Measurements from ENCODE around the gene FYB2. TPM values are rescaled to one million over a fixed set of nuclear protein-coding genes. Genes with fewer than 3 reads are reported as not detected.

The FYB2 gene
- total and polyA plus RNA-seq, 8 donors, result 0.44 to 6.3 (median 1.5) TPM

DNA sequence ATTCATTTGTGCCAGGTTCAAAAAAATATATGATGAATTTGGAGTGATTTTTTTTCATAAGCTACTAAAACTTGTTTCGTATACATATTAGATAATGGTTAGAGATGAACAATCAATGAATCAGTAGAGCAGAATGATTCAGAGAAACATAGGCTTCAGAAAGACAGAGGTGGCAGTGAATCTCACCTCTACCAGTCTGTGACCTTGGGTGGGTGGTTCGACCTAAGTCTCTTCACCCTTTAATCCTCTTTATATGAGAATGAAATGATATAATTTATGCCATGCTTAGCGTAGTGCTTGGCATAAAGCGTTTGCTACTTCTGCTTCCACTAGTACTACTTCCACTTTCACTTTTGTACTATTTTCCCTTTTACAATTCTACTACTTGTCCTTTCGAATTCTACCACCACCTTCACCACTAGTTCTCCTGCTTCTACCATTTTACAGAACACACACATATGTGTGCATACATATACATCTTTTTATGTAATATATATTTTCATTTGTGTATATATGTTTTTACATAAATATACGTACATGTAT, 45.1 kb downstream of the FYB2 start:
- WGBS, 2 donors, result 80 to 90% methylated on average over 6 of the region's 6 CpGs
- no peak for DNase-seq
- TF ChIP-seq, protein P1, sequence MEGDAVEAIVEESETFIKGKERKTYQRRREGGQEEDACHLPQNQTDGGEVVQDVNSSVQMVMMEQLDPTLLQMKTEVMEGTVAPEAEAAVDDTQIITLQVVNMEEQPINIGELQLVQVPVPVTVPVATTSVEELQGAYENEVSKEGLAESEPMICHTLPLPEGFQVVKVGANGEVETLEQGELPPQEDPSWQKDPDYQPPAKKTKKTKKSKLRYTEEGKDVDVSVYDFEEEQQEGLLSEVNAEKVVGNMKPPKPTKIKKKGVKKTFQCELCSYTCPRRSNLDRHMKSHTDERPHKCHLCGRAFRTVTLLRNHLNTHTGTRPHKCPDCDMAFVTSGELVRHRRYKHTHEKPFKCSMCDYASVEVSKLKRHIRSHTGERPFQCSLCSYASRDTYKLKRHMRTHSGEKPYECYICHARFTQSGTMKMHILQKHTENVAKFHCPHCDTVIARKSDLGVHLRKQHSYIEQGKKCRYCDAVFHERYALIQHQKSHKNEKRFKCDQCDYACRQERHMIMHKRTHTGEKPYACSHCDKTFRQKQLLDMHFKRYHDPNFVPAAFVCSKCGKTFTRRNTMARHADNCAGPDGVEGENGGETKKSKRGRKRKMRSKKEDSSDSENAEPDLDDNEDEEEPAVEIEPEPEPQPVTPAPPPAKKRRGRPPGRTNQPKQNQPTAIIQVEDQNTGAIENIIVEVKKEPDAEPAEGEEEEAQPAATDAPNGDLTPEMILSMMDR (IDR thresholded peaks at IDR 0.05), result no peak
- FAIRE-seq, result no peak
- H3K4me3 ChIP-seq, result no peak overlapping the region
- H3K27me3 ChIP-seq, result peaks cover 0 to 3% (median 0%) of the 10 kb centered on the region in 4 donors
- no peaks in the 10 kb centered on the region for H3K36me3 ChIP-seq
- H3K27ac ChIP-seq, result no peak overlapping the region
- H3K4me1 ChIP-seq, result no peaks in the 10 kb centered on the region
- intact Hi-C loops (cut with DNase I), result no loop called here
- no peaks in the 10 kb centered on the region for H3K9me3 ChIP-seq
- ATAC-seq, result no peak

DNA sequence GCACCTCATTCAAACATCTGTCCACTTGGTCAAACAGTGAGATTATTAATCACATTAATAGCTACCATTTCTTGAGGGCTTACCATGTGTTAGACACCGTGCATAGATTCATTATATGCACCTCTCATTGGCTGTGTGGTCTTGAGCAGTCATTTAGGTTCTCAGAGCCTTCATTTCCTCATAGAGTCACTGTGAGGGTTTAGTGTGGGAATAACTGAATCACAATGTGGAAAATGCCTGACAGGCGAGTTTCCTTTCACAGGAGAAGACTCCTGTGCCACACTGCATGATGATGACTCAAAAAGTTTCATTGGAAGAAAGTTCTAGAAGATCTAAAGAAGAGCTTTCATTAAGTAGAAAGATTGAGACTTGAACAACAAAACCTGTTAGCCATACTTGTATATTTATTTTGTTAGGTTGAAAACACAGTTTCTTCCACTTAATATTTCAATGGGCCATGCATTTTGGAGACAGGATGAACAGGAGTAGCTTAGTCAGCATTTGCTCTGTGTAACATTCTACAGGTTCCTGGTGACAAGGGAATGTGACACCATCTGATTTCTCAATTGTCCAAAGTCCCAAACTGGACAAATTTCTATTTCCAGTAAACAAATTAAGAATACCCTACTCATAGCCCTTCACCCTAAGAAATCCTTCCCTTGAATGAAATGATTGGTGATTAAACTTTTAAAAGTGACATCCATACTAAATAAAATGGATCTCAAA, 45.7 kb downstream of the FYB2 start:
- ATAC-seq (no peak), FAIRE-seq (no peak), DNase-seq (no peak)
- Histone ChIP-seq H3K4me1 (no peaks in the 10 kb centered on the region), H3K9me3 (no peaks in the 10 kb centered on the region), H3K4me3 (no peak overlapping the region), H3K27ac (no peak overlapping the region), H3K36me3 (no peaks in the 10 kb centered on the region), H3K27me3 (peaks cover 0 to 3% (median 0%) of the 10 kb centered on the region in 4 donors)
- TF ChIP-seq, protein P1 (IDR thresholded peaks at IDR 0.05), result no peak
- intact Hi-C loops (cut with DNase I), result no loop called here
- 66 to 74% methylated on average over 2 of the region's 2 CpGs for WGBS, 2 donors

GRCh38 chr1:56771717-56772116, 47.5 kb downstream of the FYB2 start:
- ATAC-seq (no peak), FAIRE-seq (no peak), DNase-seq (no peak)
- no peak overlapping the region for H3K4me3 ChIP-seq
- TF ChIP-seq, protein P1 (IDR thresholded peaks at IDR 0.05), result no peak
- WGBS, 2 donors, result 83 to 86% methylated on average over 3 of the region's 3 CpGs
- intact Hi-C loops (cut with DNase I), result no loop called here
- no peaks in the 10 kb centered on the region for H3K36me3 ChIP-seq
- no peak overlapping the region for H3K27ac ChIP-seq
- H3K4me1 ChIP-seq, result no peaks in the 10 kb centered on the region
- peaks cover 0 to 3% (median 0%) of the 10 kb centered on the region in 4 donors for H3K27me3 ChIP-seq
- H3K9me3 ChIP-seq, result no peaks in the 10 kb centered on the region

DNA sequence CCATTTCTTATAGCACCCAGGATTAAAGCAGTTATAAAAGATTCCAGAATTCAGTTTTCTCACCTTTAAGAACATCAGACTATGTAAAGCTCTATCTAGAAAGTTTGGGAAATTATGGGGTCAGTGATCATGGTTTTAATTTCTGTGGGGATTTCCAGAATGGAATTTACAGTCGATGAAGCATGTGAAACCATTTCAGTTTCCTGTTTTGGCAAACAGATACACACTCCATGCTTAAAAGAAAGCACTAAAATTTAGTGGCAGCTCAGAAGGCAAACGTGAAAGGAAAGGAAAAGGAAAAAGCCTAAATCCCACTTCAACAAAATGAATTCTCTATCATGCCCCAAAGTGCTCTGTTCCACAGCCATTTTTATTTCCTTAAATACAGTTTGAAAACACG, 60.4 kb downstream of the FYB2 start:
- H3K4me3 ChIP-seq, result no peak overlapping the region
- WGBS, 2 donors, result 36 to 41% methylated on average over 3 of the region's 3 CpGs
- H3K27ac ChIP-seq, result peak overlapping the region in 2 of 4 donors; percentile 23 to 39
- H3K9me3 ChIP-seq, result no peaks in the 10 kb centered on the region
- H3K36me3 ChIP-seq, result no peaks in the 10 kb centered on the region
- no peak for FAIRE-seq
- DNase-seq, result no peak
- TF ChIP-seq, protein P1 (IDR thresholded peaks at IDR 0.05), result no peak
- no peaks in the 10 kb centered on the region for H3K27me3 ChIP-seq
- ATAC-seq, result no peak
- intact Hi-C loops (cut with DNase I), result no loop called here
- H3K4me1 ChIP-seq, result no peaks in the 10 kb centered on the region

- Histone ChIP-seq H3K36me3 (no peaks in the 10 kb centered on the region), H3K27me3 (no peaks in the 10 kb centered on the region), H3K4me1 (no peaks in the 10 kb centered on the region), H3K4me3 (no peak overlapping the region), H3K9me3 (no peaks in the 10 kb centered on the region), H3K27ac (peak overlapping the region in 1 of 4 donors; percentile 23)
- intact Hi-C loops (cut with DNase I), result no loop called here
- TF ChIP-seq, protein P1 (IDR thresholded peaks at IDR 0.05), result no peak
- FAIRE-seq, result no peak
- ATAC-seq, result peak in 3 of 4 donors; percentile 72 to 84 (median 79)
- peak in 2 of 6 donors; percentile 14 to 24 for DNase-seq
These were observed 61.1 kb downstream of the FYB2 start for GRCh38 chr1:56758135-56758534.
